Right lobe of liver (tissue), 6 donors: Measurements from ENCODE around the gene ASXL1. TPM values are rescaled to one million over a fixed set of nuclear protein-coding genes. Genes with fewer than 3 reads are reported as not detected.

Experiments used
- ATAC-seq, 4 donors: fragments of 200-7000 bp; cut with Tn5 transposase; one replicate each; pipeline ENCODE4 v1.9.1; 2020; ENCODE audit warnings: mild to moderate bottlenecking in 4 of 4, moderate library complexity in 4 of 4
- DNase-seq, 3 donors: peaks; one replicate each; pipeline ENCODE4 v3.0.0-alpha.2; 2020
- H3K27ac ChIP-seq, 3 donors: fragments of 200-600 bp; one replicate each; pipeline ENCODE4 v1.8.0; 2022
- H3K27me3 ChIP-seq, 2 donors: fragments of 200-600 bp; one replicate each; pipeline ENCODE4 v1.8.0; 2022
- H3K36me3 ChIP-seq, 4 donors: fragments of 200-600 bp; sonication (generic) in 1 of 4; one replicate each; pipeline versions ENCODE4 v1.5.1 to v1.8.0; 2017 to 2022; ENCODE audit warnings: control low read depth in 1 of 4
- H3K4me1 ChIP-seq, 4 donors: fragments of 200-600 bp; sonication (generic) in 1 of 4; one replicate each; pipeline versions ENCODE4 v1.5.1 to v1.8.0; 2017 to 2022; ENCODE audit warnings: control low read depth in 1 of 4
- H3K4me3 ChIP-seq, 3 donors: fragments of 200-600 bp; one replicate each; pipeline ENCODE4 v1.8.0; 2022
- H3K9me3 ChIP-seq, 4 donors: fragments of 200-600 bp; sonication (generic) in 1 of 4; one replicate each; pipeline versions ENCODE4 v1.5.1 to v1.8.0; 2017 to 2022; ENCODE audit warnings: control low read depth in 1 of 4
- POLR2A ChIP-seq: fragments of 450-650 bp; IDR thresholded peaks from one replicate; pipeline ENCODE4 v1.6.1; 2017; ENCODE audit warnings: antibody characterized with exemption, mild to moderate bottlenecking
- WGBS: methylation state at CpG from one replicate; pipeline ENCODE4 v1.1.6; 2018; ENCODE audit warnings: low coverage, low lambda C conversion rate; ENCODE audit not compliant: insufficient coverage; ENCODE audit errors: missing lambda C conversion rate; 5-methylcytosine and 5-hydroxymethylcytosine counted together
- intact Hi-C, 2 donors: fragments of 100-400 bp; cut with DNase I; formaldehyde crosslinking; loops; one replicate each; pipeline versions ENCODE4 v1.11.2 to v1.14.1; 2022
- total RNA-seq, 6 experiments: library from RNA; depleted of rRNA in 2 of 6; stranded (reverse); fragments of >200 nt in 2 of 6; fragmentation: NEBNext Ultra II Directional in 3 of 6; extraction: Animal tissue kit (Norgen Biotek cat#: 25700) in 3 of 6; gene quantifications; one replicate each; pipeline versions ENCODE4 v1.1.0 to v1.2.4, GENCODE V29; 2016 to 2023
- TF ChIP-seq, protein P1 (sequence below), 4 donors: fragments of 200-600 bp in 3 of 4; fragments of 450-650 bp in 1 of 4; IDR thresholded peaks; one replicate each; pipeline versions ENCODE4 v1.5.1 to v1.8.0; 2016 to 2022; ENCODE audit warnings: antibody characterized with exemption in 4 of 4, mild to moderate bottlenecking in 2 of 4
- donor health status: DM: no; HTN: yes; CAD: no.
- donor health status: DM: no; HTN: no; CAD: no.
- donor health status: DM: no; HTN: no; CAD: no.
- donor health status: DM: no; HTN: yes; CAD: no.
- donor health status: DM: no; HTN: yes; CAD: no.

ASXL1 gene
- total RNA-seq, 6 experiments from 2014 or later = 18.9 to 41.8 (median 26.0) TPM

DNA sequence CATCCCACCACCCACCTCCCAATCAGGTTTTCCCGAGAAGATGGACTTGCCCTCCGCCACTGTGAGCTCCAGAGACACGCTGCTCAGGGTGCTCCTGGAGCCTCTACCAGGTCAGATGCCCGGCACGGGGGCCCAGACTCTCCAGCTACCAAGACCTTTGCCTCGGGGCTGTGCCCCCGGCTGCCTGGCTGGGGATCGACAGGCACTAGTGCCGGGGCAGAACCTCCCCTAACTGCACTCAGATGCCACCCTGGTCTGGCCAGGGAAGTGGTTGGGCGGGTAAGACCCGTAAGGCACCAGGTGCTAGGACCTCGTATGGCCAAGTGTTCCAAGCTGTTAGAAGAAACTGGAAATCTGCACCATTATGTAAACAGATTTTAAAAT is 100.7 kb downstream of the ASXL1 start:
- Histone ChIP-seq H3K36me3 (no peaks in the 10 kb centered on the region), H3K4me3 (no peak overlapping the region), H3K27me3 (no peaks in the 10 kb centered on the region), H3K4me1 (peaks cover 0 to 13% (median 5%) of the 10 kb centered on the region in 4 donors), H3K9me3 (no peaks in the 10 kb centered on the region), H3K27ac (no peak overlapping the region)
- intact Hi-C loops = loop anchor here (10.0 kb wide), 2 partner anchors 104 to 124 kb away; partner anchors contain the start of gene ASXL1 (in 1 of the 2)
- 88% methylated on average over 4 of the region's 12 CpGs for WGBS
- no peak for TF ChIP-seq POLR2A
- TF ChIP-seq, protein P1, sequence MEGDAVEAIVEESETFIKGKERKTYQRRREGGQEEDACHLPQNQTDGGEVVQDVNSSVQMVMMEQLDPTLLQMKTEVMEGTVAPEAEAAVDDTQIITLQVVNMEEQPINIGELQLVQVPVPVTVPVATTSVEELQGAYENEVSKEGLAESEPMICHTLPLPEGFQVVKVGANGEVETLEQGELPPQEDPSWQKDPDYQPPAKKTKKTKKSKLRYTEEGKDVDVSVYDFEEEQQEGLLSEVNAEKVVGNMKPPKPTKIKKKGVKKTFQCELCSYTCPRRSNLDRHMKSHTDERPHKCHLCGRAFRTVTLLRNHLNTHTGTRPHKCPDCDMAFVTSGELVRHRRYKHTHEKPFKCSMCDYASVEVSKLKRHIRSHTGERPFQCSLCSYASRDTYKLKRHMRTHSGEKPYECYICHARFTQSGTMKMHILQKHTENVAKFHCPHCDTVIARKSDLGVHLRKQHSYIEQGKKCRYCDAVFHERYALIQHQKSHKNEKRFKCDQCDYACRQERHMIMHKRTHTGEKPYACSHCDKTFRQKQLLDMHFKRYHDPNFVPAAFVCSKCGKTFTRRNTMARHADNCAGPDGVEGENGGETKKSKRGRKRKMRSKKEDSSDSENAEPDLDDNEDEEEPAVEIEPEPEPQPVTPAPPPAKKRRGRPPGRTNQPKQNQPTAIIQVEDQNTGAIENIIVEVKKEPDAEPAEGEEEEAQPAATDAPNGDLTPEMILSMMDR (IDR thresholded peaks at IDR 0.05) = no peak
- no peak for ATAC-seq
- peak in 1 of 3 donors; percentile 13 for DNase-seq

DNA sequence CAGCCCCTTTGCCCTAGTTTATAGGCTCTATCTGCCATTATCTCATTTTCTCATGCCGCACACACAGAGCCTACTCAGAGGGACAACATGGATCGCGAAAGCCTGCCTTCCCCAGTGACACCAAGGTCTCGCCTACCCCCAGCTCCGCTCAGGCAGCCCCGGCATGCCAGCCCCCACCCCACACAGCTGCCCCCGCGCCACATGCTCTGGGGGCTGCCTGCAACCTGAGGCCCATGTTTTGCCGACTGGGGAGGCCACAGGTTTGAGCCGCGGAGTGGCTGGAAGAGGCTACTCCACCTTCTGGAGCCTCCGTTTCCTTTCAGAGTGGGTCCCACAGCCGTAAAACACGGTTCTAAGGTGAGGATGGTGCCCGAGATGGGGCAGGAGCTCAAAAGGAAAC is 102.1 kb downstream of the ASXL1 start:
- Histone ChIP-seq H3K27me3 (no peaks in the 10 kb centered on the region), H3K4me3 (no peak overlapping the region), H3K36me3 (no peaks in the 10 kb centered on the region), H3K27ac (no peak overlapping the region), H3K4me1 (peaks cover 0 to 27% (median 14%) of the 10 kb centered on the region in 4 donors), H3K9me3 (no peaks in the 10 kb centered on the region)
- intact Hi-C loops = no loop called here
- WGBS = 84% methylated on average over 9 of the region's 15 CpGs
- DNase-seq (peak in 1 of 3 donors; percentile 14), ATAC-seq (no peak)
- TF ChIP-seq POLR2A = no peak
- TF ChIP-seq, protein P1 (IDR thresholded peaks at IDR 0.05) = no peak

DNA sequence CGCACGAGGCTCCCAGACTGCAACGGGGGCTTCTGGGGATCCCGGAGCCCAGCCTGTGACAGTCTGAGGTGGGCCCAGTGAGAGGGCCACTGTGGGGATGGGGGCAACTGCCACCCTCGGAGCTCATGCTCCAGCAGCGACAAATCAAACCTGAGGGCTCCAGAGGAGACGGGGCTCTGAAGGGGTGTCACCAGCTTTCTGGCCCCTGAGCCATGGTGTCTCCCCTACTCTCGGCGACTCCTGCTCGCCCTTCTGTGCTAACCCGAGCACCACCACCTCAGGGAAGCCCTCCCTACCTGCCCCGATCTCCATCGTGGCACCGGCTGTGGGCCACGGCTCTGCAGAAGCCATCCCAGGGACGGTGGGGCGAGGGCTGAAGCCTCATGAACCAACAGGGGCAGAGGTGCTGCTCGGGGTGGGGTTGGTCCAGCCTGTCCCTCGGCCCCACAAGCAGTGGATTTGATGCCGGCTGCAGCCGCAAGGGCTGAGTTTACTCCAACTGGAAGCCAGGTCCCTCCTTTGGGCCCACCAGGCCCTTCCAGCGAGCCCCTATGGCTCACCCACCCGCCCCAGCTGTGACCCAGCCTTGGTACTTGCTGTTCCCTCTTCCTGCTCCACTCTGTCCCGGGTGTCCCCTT is 102.7 kb downstream of the ASXL1 start:
- peak in 1 of 3 donors; percentile 18 for DNase-seq
- Histone ChIP-seq H3K27me3 (no peaks in the 10 kb centered on the region), H3K36me3 (no peaks in the 10 kb centered on the region), H3K9me3 (no peaks in the 10 kb centered on the region), H3K27ac (no peak overlapping the region), H3K4me3 (no peak overlapping the region), H3K4me1 (peaks cover 0 to 33% (median 17%) of the 10 kb centered on the region in 4 donors)
- TF ChIP-seq POLR2A = no peak
- TF ChIP-seq, protein P1 (IDR thresholded peaks at IDR 0.05) = no peak
- 86% methylated on average over 4 of the region's 24 CpGs for WGBS
- intact Hi-C loops = no loop called here
- no peak for ATAC-seq

DNA sequence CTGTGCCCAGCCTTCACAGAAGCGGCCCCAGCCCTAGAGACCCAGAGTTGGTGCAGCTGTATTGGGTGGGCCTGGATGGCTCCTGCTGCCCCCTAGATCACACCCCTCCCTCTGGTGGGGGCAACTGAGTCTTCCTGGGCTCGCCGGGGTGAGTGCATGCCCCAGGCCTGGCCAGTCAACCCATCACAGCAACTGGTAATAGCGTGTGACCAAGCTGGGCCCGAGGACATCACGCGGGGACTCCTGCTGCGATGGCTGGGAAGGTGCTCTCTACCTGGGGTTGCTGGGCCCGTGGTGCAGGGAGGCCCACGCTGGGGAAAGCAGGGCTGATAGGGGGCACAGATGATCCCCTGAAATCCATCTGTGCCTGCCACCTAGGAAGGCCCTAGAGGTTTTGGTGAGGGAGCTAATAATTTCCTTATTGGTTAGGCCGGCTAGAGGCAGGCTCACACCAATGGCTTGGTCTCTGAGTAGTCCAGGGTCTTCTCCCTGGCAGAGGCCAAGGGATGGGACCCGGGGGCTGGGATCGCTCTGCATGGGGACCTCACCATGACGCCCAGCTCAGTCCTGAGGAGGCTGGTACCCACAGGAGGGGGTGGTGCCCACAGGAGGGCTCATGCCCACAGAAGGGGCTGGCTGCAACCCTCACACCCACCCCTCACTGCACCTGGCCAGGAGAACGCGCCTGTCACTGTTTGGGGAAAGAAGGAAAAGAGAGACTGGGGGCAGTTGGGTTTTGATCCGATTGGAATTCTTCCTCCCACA is 103.9 kb downstream of the ASXL1 start:
- Histone ChIP-seq H3K4me3 (no peak overlapping the region), H3K27ac (no peak overlapping the region), H3K36me3 (no peaks in the 10 kb centered on the region), H3K27me3 (no peaks in the 10 kb centered on the region), H3K9me3 (no peaks in the 10 kb centered on the region), H3K4me1 (peaks cover 0 to 45% (median 23%) of the 10 kb centered on the region in 4 donors)
- ATAC-seq (no peak), DNase-seq (peak in 1 of 3 donors; percentile 10)
- intact Hi-C loops = no loop called here
- 89% methylated on average over 3 of the region's 17 CpGs for WGBS
- TF ChIP-seq, protein P1 (IDR thresholded peaks at IDR 0.05) = no peak
- no peak for TF ChIP-seq POLR2A
